ENCODE data around the gene ZBTB45.
"Not testable (repeated sequence)": the region's sequence is repeated elsewhere in the genome, so short reads cannot be mapped to it uniquely, and the experiment has no call there.

Gene ZBTB45

DNA sequence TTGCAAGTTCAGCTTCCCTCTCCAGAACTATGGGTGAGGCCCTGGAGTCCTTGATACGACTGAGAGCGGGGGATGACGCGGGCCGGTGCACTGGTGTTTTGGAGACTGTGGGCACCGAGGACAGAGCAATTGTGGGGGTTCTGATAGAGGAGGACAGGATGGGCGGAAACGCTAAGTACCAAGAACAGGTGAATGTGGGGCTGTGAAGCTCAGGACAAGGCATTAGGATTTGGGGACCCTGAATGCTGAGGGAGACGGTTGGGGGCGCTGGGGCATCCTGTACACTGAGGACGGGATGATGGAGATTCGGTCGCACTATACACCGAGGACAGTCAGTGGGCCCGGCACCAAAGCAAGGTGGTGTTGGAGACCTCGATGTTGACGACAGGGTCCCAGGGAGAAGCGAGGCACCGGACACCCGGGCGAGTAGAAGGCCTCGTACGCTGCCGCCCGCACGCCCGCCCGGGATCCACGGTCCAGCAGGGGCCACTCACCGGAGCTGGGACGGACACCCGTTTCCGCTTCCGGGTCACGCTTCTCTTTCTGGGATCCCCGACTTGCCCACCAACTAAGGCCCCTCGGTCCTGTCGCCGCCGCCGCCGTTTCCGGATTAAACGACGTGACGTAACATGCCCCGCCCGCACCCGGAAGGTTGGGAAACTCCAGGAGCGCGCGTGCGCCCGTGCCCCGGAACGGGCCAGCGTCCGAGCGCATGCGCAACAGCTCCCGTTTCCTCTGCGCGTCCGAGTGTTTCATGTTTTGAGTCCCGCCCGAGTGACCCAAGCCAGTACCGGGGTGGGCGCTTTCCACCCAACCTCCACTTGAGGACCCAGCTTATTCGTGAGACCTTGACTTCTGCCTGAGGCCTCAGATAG lies 35.1 kb upstream of the ZBTB45 start, which contains the start of gene CHMP2A:
Gene CHMP2A (minus strand): TSS at position 612 of the 875 bp plus-strand sequence. CDS start 893 bp downstream, outside the sequence.
- DNase-seq (ENCODE audit: low spot score), result peak; percentile 93

- peak; percentile 26 for DNase-seq (ENCODE audit: low spot score)
These were observed 34.3 kb upstream of the ZBTB45 start for GRCh38 chr19:58553799-58554493.

GRCh38 chr19:58552655-58553054 lies 33.0 kb upstream of the ZBTB45 start:
- no peak for DNase-seq (ENCODE audit: low spot score)

- DNase-seq (ENCODE audit: low spot score), result no peak
These were observed 32.2 kb upstream of the ZBTB45 start for GRCh38 chr19:58551577-58552471.

DNA sequence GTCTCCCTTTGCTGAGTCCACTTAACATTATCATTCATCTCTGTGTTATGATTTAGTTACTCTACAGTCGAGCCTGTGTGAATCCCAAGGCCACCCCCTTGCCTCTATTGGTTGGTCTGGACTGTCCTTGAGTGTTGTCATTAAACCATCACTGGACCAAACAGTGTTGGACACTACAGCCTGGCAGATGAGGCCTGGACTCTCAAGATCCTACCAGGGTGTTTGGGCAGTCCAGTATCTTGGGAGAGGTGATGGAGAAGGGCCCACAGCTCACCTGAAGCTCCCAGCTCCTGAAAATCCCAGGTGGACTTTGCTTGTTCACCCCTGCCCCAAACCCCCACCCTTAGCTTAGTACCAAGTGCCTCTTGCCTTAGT lies 31.5 kb upstream of the ZBTB45 start:
- DNase-seq (ENCODE audit: low spot score), result no peak

DNA sequence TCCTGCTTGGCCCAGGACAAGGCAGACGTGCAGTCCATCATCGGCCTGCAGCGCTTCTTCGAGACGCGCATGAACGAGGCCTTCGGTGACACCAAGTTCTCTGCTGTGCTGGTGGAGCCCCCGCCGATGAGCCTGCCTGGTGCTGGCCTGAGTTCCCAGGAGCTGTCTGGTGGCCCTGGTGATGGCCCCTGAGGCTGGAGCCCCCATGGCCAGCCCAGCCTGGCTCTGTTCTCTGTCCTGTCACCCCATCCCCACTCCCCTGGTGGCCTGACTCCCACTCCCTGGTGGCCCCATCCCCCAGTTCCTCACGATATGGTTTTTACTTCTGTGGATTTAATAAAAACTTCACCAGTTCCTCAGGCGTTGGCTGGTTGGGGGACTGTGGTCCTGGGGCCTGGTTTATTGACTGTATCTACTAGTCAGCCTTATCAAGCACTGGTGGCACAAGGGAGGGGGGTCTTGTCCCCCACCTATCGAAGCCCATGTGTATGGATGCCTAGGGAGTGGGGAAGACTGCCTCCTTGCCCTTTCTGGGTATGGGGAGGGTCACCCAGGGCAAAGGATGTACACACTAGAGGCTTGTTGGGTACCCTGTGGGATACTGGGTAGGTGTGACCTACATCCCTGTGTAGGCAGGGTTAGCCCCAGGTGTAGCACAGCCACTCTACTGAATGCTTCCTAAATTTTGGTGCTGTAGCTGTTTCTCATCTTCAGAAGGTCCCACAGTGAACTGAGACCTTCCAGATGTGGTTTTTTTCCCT lies 30.9 kb upstream of the ZBTB45 start:
- DNase-seq (ENCODE audit: low spot score), result no peak

- DNase-seq (ENCODE audit: low spot score), result no peak
These were observed 30.2 kb upstream of the ZBTB45 start for GRCh38 chr19:58549664-58550361.

- DNase-seq (ENCODE audit: low spot score), result no peak
These were observed 29.5 kb upstream of the ZBTB45 start for GRCh38 chr19:58548859-58549663.

DNA sequence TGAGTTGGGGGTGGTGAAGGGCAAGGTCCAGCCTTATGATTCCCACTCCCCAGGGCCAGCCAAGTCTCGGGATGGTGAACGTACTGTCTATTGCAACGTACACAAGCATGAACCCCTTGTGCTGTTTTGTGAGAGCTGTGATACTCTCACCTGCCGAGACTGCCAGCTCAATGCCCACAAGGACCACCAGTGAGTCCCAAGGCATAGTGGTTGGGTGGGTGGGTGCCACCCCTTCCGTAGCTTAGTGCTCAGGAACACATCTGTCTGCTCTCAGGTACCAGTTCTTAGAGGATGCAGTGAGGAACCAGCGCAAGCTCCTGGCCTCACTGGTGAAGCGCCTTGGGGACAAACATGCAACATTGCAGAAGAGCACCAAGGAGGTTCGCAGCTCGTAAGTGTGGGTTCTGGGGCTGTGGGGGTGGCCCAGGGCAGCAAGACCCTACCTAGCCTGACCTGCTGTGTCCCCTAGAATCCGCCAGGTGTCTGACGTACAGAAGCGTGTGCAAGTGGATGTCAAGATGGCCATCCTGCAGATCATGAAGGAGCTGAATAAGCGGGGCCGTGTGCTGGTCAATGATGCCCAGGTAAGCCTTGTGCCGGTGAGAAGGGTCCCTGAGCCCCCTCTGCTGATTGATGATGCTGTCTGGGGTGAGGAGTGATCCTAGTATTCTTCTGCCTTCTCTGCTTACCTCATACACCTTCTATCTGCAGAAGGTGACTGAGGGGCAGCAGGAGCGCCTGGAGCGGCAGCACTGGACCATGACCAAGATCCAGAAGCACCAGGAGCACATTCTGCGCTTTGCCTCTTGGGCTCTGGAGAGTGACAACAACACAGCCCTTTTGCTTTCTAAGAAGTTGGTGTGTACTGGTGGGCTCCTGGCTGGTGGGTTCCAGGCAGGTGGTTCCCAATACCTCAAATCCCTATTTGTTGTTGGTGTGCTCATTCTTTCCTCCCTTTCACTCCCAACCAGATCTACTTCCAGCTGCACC lies 28.0 kb upstream of the ZBTB45 start:
- DNase-seq (ENCODE audit: low spot score), result no peak

- no peak for DNase-seq (ENCODE audit: low spot score)
These were observed 26.5 kb upstream of the ZBTB45 start for GRCh38 chr19:58546019-58546530.

- no peak for DNase-seq (ENCODE audit: low spot score)
These were observed 25.8 kb upstream of the ZBTB45 start for GRCh38 chr19:58545286-58546018.

- DNase-seq (ENCODE audit: low spot score), result peak; percentile 97
These were observed 25.1 kb upstream of the ZBTB45 start for GRCh38 chr19:58544591-58545285.

DNA sequence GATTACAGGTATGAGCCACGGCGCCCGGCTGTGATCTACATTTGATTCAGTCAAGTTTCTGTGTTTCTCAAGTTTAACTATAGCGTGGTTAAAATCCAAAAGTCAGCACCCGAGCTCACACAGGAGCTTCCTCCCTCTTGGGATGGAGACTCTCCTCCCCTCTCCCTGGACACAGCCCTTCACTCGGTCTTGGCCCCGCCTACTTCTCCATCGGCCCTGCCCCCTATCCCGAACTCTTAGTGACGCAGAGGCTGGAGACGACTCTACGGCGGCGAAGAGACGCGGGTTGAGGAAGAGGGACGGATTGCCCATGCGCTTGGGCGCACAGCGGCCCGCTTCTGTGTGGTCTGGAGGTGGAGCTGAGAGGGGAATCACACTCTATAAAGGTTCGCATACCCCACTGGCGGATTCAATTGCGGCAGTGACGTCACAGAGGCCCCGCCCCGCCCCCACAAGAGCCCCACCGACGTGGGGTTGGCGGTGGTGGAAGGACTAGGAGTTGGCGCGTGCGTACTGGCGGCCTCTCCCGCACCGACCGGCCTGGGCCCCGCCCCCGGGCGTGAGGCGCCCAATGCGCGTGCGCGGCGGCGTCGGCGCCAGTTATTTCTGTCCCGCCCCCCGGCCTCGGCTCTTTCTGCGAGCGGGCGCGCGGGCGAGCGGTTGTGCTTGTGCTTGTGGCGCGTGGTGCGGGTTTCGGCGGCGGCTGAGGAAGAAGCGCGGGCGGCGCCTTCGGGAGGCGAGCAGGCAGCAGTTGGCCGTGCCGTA lies 24.4 kb upstream of the ZBTB45 start, which contains the start of gene TRIM28:
Gene TRIM28 (plus strand): TSS at position 239 of the 765 bp plus-strand sequence. CDS start 694 bp downstream, outside the sequence.
- peak; percentile 99 for DNase-seq (ENCODE audit: low spot score)

DNA sequence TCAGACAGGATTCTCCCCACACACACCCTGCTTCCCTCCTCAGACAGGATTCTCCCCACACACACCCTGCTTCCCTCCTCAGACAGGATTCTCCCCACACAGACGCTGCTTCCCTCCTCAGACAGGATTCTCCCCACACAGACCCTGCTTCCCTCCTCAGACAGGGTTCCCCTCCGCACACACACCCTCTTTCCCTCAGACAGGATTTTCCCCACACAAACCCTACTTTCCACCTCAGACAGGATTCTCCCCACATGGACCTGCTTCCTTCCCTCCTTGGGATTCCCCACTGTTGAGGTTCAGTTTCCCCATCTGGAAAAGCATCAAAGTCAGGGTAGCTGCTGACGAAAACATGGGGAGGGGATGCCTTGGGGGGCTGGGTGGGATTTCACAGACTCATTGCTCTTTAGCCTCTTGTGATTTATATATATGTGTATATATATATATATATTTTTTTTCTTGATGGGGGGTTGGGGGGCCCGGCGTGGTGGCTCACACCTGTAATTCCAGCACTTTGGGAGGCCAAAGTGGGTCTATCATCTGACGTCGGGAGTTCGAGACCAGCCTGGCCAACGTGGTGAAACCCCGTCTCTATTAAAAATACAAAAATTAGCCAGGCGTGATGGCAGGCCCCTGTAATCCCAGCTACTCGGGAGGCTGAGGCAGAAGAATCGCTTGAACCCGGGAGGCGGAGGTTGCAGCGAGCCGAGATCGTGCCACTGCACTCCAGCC lies 23.2 kb upstream of the ZBTB45 start:
- DNase-seq (ENCODE audit: low spot score), result not testable (repeated sequence)

DNA sequence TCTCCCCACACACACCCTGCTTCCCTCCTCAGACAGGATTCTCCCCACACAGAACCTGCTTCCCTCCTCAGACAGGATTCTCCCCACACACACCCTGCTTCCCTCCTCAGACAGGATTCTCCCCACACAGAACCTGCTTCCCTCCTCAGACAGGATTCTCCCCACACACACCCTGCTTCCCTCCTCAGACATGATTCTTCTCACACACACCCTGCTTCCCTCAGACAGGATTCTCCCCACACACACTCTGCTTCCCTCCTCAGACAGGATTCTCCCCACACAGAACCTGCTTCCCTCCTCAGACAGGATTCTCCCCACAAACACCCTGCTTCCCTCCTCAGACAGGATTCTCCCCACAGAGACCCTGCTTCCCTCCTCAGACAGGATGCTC lies 19.6 kb upstream of the ZBTB45 start:
- DNase-seq (ENCODE audit: low spot score), result not testable (repeated sequence)
